ENCODE measurements around the gene KIAA1217. TPM values are rescaled to one million over a fixed set of nuclear protein-coding genes. Genes with fewer than 3 reads are reported as not detected.

The KIAA1217 gene
- total RNA-seq, 1 experiment from 2014 or later: 2.4 TPM

- no peak for DNase-seq (ENCODE audit: low read depth)
Observed at GRCh38 chr10:24242562-24242961, 33.6 kb downstream of the KIAA1217 start.

- DNase-seq (ENCODE audit: low read depth): no peak
Observed at GRCh38 chr10:24246365-24246764, 37.4 kb downstream of the KIAA1217 start.

GRCh38 chr10:24247841-24248240 lies 38.9 kb downstream of the KIAA1217 start:
- no peak for DNase-seq (ENCODE audit: low read depth)

- no peak for DNase-seq (ENCODE audit: low read depth)
Observed at GRCh38 chr10:24249829-24250415, 41.0 kb downstream of the KIAA1217 start.

GRCh38 chr10:24251547-24251946 lies 42.6 kb downstream of the KIAA1217 start:
- no peak for DNase-seq (ENCODE audit: low read depth)

GRCh38 chr10:24254180-24254579 lies 45.2 kb downstream of the KIAA1217 start:
- DNase-seq (ENCODE audit: low read depth): peak; percentile 58

GRCh38 chr10:24255115-24255880 lies 46.4 kb downstream of the KIAA1217 start:
- no peak for DNase-seq (ENCODE audit: low read depth)

- DNase-seq (ENCODE audit: low read depth): peak; percentile 9
Observed at GRCh38 chr10:24255881-24256311, 47.0 kb downstream of the KIAA1217 start.

GRCh38 chr10:24256619-24257107 lies 47.7 kb downstream of the KIAA1217 start:
- DNase-seq (ENCODE audit: low read depth): no peak

- DNase-seq (ENCODE audit: low read depth): no peak
Observed at GRCh38 chr10:24257588-24257987, 48.6 kb downstream of the KIAA1217 start.

- no peak for DNase-seq (ENCODE audit: low read depth)
Observed at GRCh38 chr10:24259365-24260130, 50.6 kb downstream of the KIAA1217 start.

GRCh38 chr10:24261627-24262026 lies 52.7 kb downstream of the KIAA1217 start:
- DNase-seq (ENCODE audit: low read depth): no peak

- no peak for DNase-seq (ENCODE audit: low read depth)
Observed at GRCh38 chr10:24262929-24263590, 54.1 kb downstream of the KIAA1217 start.

- no peak for DNase-seq (ENCODE audit: low read depth)
Observed at GRCh38 chr10:24269476-24269875, 60.5 kb downstream of the KIAA1217 start.

- DNase-seq (ENCODE audit: low read depth): peak; percentile 29
Observed at GRCh38 chr10:24272374-24272773, 63.4 kb downstream of the KIAA1217 start.

- no peak for DNase-seq (ENCODE audit: low read depth)
Observed at GRCh38 chr10:24277277-24277676, 68.3 kb downstream of the KIAA1217 start.

- DNase-seq (ENCODE audit: low read depth): peak; percentile 63
Observed at GRCh38 chr10:24277771-24278170, 68.8 kb downstream of the KIAA1217 start.

GRCh38 chr10:24278176-24278889 lies 69.4 kb downstream of the KIAA1217 start:
- DNase-seq (ENCODE audit: low read depth): no peak

- no peak for DNase-seq (ENCODE audit: low read depth)
Observed at GRCh38 chr10:24279166-24279565, 70.2 kb downstream of the KIAA1217 start.

GRCh38 chr10:24287559-24288195 lies 78.7 kb downstream of the KIAA1217 start:
- DNase-seq (ENCODE audit: low read depth): no peak

Data from HT1080 (cell line).